GM13976 (cell line): Measurements from ENCODE around the gene HSD17B13.

Experiments used
- DNase-seq: peaks from one replicate; pipeline ENCODE4 v3.0.0; 2012; ENCODE audit warnings: low spot score
- in situ Hi-C: fragments of 300-500 bp; cut with MboI; formaldehyde crosslinking; loops from one replicate; pipeline ENCODE4 v1.12.0; 2022; ENCODE audit warnings: low sequenced_read_pairs, mixed read lengths, inconsistent platforms; ENCODE audit not compliant: unreplicated experiment
- TF ChIP-seq, protein P1 (sequence below): IDR thresholded peaks from 2 replicates; pipeline ENCODE4 v1.5.1; 2012; ENCODE audit warnings: borderline replicate concordance, mild to moderate bottlenecking; ENCODE audit not compliant: insufficient read depth; ENCODE audit errors: extremely low read depth, missing control alignments, control extremely low read depth

HSD17B13 gene, protein sequence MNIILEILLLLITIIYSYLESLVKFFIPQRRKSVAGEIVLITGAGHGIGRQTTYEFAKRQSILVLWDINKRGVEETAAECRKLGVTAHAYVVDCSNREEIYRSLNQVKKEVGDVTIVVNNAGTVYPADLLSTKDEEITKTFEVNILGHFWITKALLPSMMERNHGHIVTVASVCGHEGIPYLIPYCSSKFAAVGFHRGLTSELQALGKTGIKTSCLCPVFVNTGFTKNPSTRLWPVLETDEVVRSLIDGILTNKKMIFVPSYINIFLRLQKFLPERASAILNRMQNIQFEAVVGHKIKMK

DNA sequence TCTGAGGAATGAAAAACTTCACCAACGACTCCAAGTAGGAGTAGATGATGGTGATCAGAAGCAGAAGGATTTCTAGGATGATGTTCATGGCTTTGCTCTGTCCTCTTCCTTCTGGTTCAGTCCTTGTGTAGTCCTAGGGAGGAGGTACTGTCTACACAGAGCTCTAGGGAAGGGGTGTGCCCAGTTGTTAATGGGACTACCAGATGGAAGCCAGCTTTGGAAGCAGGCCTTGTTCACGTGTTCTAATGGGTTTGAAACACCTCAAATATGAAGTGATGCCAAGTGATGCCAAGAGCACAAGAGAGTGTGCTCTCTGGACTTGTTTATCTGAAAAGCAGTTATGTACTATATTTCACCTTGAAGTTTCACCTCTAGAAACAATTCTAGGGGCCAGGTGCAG lies at the start of gene HSD17B13:
Gene HSD17B13 (minus strand): TSS at position 129 of the 400 bp plus-strand sequence. CDS start 41 bp downstream, at position 88.
- in situ Hi-C loops, result no loop called here
- TF ChIP-seq, protein P1, sequence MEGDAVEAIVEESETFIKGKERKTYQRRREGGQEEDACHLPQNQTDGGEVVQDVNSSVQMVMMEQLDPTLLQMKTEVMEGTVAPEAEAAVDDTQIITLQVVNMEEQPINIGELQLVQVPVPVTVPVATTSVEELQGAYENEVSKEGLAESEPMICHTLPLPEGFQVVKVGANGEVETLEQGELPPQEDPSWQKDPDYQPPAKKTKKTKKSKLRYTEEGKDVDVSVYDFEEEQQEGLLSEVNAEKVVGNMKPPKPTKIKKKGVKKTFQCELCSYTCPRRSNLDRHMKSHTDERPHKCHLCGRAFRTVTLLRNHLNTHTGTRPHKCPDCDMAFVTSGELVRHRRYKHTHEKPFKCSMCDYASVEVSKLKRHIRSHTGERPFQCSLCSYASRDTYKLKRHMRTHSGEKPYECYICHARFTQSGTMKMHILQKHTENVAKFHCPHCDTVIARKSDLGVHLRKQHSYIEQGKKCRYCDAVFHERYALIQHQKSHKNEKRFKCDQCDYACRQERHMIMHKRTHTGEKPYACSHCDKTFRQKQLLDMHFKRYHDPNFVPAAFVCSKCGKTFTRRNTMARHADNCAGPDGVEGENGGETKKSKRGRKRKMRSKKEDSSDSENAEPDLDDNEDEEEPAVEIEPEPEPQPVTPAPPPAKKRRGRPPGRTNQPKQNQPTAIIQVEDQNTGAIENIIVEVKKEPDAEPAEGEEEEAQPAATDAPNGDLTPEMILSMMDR, result no peak
- no peak for DNase-seq

DNA sequence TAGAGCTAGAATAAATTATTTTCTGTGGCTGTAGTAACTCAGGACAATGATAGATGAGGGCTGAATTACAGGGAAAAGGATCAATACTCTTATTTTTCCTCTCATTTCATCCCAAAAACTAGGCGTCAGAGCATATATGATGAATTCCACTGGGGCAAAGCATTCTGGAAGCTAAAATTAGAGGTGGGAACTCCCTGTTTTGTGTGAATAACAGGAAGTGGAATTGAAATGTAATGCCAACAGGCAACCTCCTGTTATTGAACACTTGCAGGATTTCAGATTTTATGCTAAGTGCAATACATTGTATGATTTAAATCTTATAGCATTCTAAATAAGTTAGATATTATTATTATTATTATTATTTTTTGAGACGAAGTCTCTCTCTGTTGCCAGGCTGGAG lies 47.4 kb upstream of the HSD17B13 start:
- TF ChIP-seq, protein P1, result no peak
- in situ Hi-C loops, result loop anchor here (10.0 kb wide), 1 partner anchor 95 kb away; no protein-coding TSS in a partner anchor
- DNase-seq, result no peak

DNA sequence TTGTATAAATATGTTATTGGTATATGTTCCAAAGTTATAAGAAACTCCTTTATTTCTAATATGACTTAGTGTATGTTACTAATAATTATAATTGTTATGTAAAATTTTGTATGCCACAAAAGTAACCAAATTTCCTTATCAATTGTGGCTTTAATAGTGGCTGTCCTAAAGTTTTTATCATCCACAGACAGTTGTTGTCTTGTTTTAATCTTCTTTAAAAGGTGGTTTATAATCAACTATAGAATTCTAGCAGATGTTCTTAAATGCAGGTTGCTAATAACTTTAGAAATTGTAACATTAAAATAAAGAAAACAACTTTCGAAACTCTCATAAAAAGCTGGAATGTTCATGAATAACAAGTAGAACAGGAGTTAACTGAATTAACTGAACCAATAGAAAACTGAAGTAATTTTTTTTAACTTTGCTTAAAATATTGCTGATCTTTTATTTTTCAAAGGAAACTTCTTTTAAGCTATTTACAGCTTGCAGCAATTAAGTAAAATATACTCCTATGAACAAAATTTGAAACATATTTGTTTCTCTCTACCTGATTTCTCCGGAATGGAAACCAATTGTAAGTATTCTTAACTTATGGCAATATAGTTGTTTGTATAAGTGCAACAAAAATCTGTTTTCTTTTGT lies 44.0 kb upstream of the HSD17B13 start:
- TF ChIP-seq, protein P1, result no peak
- DNase-seq, result no peak
- in situ Hi-C loops, result no loop called here

DNA sequence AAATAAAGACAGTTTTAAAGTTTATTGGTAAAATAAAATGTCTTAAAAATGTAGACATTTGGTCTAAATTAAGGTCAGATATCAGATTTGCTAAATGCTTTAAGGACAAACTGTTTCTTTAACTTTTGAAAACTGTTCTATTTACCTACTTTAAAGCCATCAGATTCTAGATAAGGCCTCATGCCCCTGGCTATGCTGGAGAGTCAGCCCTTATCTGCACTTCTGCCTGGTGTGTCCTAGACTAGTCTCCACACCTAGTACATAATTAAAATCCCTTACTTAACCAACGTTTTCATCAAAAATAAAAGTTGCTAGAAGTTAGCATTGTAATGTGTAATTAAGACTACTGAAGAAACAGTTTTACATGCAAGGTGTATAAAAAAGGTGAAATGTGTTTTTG lies 42.7 kb upstream of the HSD17B13 start:
- in situ Hi-C loops, result no loop called here
- no peak for DNase-seq
- TF ChIP-seq, protein P1, result no peak

DNA sequence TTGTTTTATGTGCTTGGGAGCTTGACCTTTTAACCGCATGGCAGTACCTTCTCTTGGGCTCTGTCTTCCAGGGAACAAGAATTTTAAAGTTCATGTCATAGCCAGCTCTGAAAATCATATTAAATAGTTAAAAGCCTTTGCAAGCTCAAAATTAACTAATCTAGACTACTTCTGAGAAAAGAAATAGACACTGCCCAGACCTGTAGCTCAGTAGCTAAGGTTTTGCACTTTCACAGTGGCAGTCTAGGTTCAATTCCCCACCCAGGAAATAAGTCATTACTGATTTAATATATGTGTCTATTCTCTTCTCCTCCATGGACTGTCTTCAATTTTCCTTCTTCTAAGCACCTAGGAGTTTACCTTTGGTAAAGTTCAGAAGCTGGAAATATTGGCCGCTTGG lies 40.9 kb upstream of the HSD17B13 start:
- TF ChIP-seq, protein P1, result no peak
- no peak for DNase-seq
- in situ Hi-C loops, result no loop called here

DNA sequence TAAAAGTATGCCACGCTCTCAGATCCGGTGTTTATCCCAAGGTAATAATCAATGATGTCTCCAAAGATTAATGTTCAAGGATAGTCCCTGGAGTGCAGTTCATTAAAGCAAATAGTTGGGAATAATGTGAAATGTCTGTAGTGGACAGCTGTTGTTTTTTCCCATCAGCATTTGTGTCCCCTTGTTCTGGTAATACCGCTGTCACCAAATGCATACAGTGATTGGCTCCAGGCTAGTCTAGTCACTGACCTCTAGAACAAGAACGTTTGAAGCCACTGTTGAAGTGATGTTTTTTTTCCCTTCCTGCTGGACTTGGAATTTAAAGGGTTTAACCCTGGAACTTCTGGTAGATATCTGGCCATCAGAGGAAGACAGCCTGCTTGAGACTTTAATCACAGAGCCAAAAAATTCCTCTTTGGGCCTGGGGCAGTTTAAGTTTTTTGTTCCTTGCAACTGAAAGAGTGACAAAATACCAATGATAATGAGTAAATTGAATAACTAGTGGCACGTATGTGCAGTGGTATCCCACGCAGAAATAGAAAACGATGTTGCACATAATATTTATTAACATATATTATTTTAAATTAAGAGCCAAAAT lies 37.8 kb upstream of the HSD17B13 start:
- DNase-seq, result no peak
- in situ Hi-C loops, result no loop called here
- TF ChIP-seq, protein P1, result no peak
